ENCODE results near the gene POC1A. TPM values are rescaled to one million over a fixed set of nuclear protein-coding genes. Genes with fewer than 3 reads are reported as not detected.

POC1A gene
- total RNA-seq, 1 experiment from 2014 or later, result 29.0 TPM

GRCh38 chr3:52088445-52089367 lies 65.5 kb downstream of the POC1A start:
- Histone ChIP-seq H3K4me2 (ENCODE audit: insufficient read depth, insufficient read length, low read length) (no peak overlapping the region), H2BK120ac (ENCODE audit: low read depth, low read length, poor library complexity, severe bottlenecking) (no peak overlapping the region), H2BK5ac (ENCODE audit: insufficient read length, low read length) (no peak overlapping the region), H3K14ac (ENCODE audit: insufficient read depth, low read length) (no peak overlapping the region), H2BK20ac (ENCODE audit: low read depth, low read length, poor library complexity, severe bottlenecking) (no peak overlapping the region), H4K20me1 (ENCODE audit: control insufficient read depth, insufficient read depth, insufficient read length) (no peaks in the 10 kb centered on the region), H3K18ac (ENCODE audit: insufficient read length, low read depth, low read length) (no peak overlapping the region), H4K5ac (ENCODE audit: insufficient read length, low read depth, low read length) (no peak overlapping the region), H2AK5ac (ENCODE audit: insufficient read length, low read length) (no peak overlapping the region), H4K8ac (replicated peaks; ENCODE audit: insufficient read length, low read depth, low read length) (no peak overlapping the region), H4K91ac (ENCODE audit: insufficient read length, low read depth, low read length) (no peak overlapping the region), H3K9ac (ENCODE audit: extremely low read depth, insufficient read length, low read length) (no peak overlapping the region), H3K79me1 (ENCODE audit: insufficient read depth, low read depth, low read length, poor library complexity, severe bottlenecking) (no peaks in the 10 kb centered on the region), H3K9me3 (ENCODE audit: control insufficient read depth, low read depth, low read length) (no peaks in the 10 kb centered on the region), H3K4me1 (ENCODE audit: insufficient read depth, low read length) (no peaks in the 10 kb centered on the region), H3K79me2 (ENCODE audit: insufficient read depth, low read length) (no peaks in the 10 kb centered on the region), H2BK12ac (ENCODE audit: insufficient read length, low read depth, low read length) (no peak overlapping the region), H2BK15ac (ENCODE audit: low read depth, low read length) (no peak overlapping the region), H2AFZ (ENCODE audit: low read length) (no peak overlapping the region), H3K23me2 (ENCODE audit: insufficient read length, low read depth, low read length, poor library complexity, severe bottlenecking) (no peaks in the 10 kb centered on the region), H3K23ac (ENCODE audit: insufficient read length, low read depth, low read length) (no peak overlapping the region), H3K4ac (ENCODE audit: low read depth, low read length) (no peak overlapping the region), H3K27ac (ENCODE audit: insufficient read length, low read depth, low read length) (no peak overlapping the region), H3T11ph (ENCODE audit: low read length) (no peak overlapping the region), H3K56ac (ENCODE audit: insufficient read length, low read depth, low read length) (no peak overlapping the region), H3K27me3 (ENCODE audit: insufficient read depth, low read length) (no peaks in the 10 kb centered on the region)
- H3K27ac Mint-ChIP-seq, result peak overlapping the region in 1 of 3 experiments; percentile 70; a peak in 1 of 7 replicates
- no peaks in the 10 kb centered on the region for H3K27me3 Mint-ChIP-seq (ENCODE audit: low read depth)
- H3K4me3 Mint-ChIP-seq, result no peak overlapping the region
- no peak for TF ChIP-seq CTCF (conservative IDR thresholded peaks at IDR 0.05)
- H3K36me3 Mint-ChIP-seq (ENCODE audit: insufficient read depth in 1 of 3, low read depth in 3 of 3), result peaks cover 2 to 9% (median 7%) of the 10 kb centered on the region in 3 experiments; a peak in 5 of 7 replicates
- DNase-seq, result no peak
- no CpG with 5 or more reads among the region's 17 CpGs for WGBS (ENCODE audit: extremely low coverage, insufficient read length, low lambda C conversion rate)
- H3K4me1 Mint-ChIP-seq, result peaks cover 6 to 26% of the 10 kb centered on the region in 2 experiments
- H3K9me3 Mint-ChIP-seq, result no peaks in the 10 kb centered on the region

Data from H9 (cell line).